T-cell (primary cell): ENCODE data around the gene GINS2. TPM values are rescaled to one million over a fixed set of nuclear protein-coding genes. Genes with fewer than 3 reads are reported as not detected.

Source experiments
- total RNA-seq, 35 experiments: library from RNA in 6 of 35; stranded (reverse) in 6 of 35; fragments of 120-200 nt in 1 of 35; gene quantifications; one replicate each; pipeline versions ENCODE4 v1.2.1 to v1.2.4 and lab custom pipeline; 2013 to 2026

The GINS2 gene
- total RNA-seq, 5 donors from 2014 or later (not counting 1 experiment from before 2014, with no cell fraction given), result 1.1 to 3.7 (median 1.6) TPM

Other genes starting within 250 kb of the GINS2 start
- 10 to 100 TPM; 29.1 to 61.7 (median 37.4) TPM for gene GSE1, start 75.6 kb downstream of the GINS2 start, total RNA-seq
- 10 to 100 TPM in 3 of 5 donors, 1 to 10 TPM in 2; 3.1 to 21.7 (median 15.6) TPM for gene C16orf74, start 62.1 kb upstream of the GINS2 start, total RNA-seq
- 10 to 100 TPM; 27.3 to 34.8 (median 31.1) TPM for gene EMC8, start 110.6 kb upstream of the GINS2 start, total RNA-seq
- gene COX4I1, start 110.7 kb upstream of the GINS2 start, total RNA-seq, result 100 to 1,000 TPM; 542 to 606 (median 574) TPM
- gene IRF8, start 210.2 kb upstream of the GINS2 start, total RNA-seq, result 10 to 100 TPM in 3 of 5 donors, 1 to 10 TPM in 2; 7.7 to 17.0 (median 10.3) TPM